GM19397 (cell line): Measurements from ENCODE around the gene SAMD14.

ENCODE experiments used
- ATAC-seq: cut with Tn5 transposase; IDR thresholded peaks from one replicate; pipeline ENCODE4 v1.9.1; 2021; ENCODE audit warnings: mild to moderate bottlenecking, moderate library complexity; ENCODE audit not compliant: unreplicated experiment

Gene SAMD14

DNA sequence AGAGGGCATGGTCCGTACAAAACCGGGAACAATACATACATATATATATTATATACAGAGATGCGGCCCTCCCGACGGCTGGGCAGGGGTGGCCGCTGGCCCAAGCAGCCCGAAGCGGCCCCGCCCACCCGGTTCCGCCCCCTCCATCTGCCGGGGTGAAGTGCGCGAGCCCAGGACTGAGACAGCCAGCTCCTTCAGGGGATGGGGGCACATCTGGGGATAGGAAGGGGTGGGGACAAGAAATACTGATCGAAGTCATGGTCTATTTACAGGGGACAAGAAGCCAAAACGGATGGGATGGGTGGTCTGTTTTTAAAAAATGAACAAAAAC lies 3.8 kb upstream of the SAMD14 start:
- no peak for ATAC-seq

DNA sequence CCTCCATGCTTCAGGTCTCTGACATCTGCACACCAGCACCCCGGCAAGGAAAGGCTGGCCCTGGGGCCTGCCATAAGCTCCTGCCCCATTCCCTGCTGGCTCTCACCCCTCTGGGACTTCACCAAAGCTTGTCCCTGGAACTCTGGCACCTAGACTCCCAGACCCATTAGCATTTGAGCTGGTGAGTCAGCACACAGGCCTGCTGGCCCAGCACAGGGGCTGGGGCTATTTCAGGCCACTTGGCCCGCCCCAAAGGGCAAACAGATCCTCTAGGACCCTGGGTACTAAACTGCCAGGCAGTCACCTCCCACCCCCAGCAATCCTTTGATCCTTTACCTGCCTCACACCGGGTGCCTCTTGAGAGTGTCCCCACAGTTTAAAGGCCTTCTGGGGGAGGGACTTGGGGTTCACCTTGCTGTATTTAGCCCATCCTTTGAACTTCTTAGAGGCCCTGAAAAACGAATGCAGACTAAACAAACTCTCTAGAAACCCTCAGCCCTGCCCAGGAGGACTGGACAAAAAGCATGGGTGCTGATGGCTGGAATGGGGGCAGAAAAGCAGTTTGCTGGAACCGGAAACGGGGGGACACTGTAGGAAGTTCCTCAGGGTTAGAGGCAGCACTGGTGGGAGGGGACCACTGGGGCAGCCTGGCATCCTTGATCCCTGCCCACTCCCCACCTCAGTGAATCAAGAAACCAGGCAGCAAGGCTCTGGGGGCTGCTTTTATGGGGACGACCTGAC lies 3.2 kb upstream of the SAMD14 start:
- ATAC-seq: no peak

DNA sequence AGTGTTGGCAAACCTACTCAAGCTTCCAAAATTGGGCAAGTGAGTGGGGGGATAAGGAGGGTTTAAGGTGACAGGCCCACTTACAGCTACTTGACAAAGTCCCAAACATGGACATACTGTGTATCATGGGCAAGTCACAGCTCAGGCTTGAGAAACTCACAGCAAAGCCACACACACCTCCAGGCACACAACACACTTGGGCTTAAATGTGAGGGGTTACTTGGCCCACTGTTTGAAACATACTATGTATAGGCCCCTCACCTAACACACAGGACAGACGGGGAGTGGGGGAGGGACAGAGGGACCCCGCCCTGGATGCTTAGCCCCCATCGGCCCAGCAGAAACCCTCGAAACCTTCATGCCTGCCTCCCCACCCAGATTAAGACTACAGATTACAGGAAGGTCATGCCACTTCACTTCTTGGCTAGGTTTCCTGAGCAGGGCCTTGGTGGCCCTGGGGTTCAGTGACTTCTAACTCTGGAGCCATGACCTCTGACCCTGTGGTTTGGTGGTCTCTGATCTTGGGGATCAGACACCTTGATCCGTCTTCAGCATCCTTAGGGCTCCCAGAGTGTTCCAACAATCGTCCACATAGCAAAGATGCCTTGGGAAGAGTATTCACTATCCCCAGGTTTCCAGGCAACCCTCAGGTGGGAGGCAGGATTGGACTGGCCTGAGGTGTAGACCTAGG lies 2.3 kb upstream of the SAMD14 start:
- ATAC-seq: no peak

DNA sequence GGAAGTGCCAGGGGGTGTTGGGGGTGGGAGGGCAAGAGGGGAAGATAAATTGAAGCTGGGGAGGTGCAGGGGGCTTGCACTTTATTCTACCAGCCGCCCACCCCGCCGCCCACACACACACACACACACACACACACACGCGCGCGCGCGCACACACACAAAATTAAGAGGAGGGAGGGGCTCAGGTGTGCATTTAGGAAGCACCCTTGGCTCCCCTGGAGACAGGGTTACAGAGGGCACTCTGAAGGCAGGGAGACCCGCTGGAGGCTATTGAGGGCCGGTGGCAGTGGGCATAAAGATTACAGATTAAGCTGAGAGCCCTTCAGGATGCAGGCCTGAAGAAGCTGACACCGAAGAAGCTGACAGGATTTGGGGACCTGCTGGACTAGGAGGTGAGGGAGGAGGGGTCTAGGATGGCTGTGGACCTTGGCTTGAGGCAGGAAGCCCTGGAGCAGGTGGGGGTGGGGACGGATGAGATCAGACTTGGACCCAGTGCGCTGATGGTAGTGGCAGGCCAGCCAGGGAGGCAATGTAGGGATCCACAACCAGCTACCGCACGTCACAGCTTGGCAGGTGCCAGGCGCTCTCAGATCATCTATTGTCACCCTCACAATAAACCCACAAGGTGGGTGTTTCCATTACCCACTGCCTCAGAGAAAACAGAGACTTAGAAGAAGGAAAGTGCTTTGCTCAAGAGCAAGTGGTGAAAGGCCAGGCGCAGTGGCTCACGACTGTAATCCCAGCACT lies 772 bp upstream of the SAMD14 start:
- ATAC-seq: no peak

DNA sequence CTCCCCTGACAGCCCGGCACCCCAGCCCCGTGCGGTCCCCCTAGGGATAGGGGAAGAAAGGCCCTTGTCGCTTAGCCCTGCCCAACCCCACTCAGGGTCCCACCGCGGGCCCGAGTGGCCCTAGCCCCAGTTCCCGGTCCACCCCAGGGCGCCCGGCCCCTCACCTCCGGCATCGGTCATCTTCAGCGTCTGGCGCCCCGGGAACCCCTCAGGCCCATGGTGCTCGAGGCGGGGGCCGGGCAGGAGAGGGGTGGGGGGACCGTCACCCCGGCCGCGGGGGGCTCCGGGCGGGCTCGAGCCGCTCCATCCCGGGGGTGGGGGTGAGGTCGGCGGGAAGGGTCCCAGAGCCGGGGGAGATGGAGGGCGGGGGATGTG lies 620 bp downstream of the SAMD14 start:
- no peak for ATAC-seq

DNA sequence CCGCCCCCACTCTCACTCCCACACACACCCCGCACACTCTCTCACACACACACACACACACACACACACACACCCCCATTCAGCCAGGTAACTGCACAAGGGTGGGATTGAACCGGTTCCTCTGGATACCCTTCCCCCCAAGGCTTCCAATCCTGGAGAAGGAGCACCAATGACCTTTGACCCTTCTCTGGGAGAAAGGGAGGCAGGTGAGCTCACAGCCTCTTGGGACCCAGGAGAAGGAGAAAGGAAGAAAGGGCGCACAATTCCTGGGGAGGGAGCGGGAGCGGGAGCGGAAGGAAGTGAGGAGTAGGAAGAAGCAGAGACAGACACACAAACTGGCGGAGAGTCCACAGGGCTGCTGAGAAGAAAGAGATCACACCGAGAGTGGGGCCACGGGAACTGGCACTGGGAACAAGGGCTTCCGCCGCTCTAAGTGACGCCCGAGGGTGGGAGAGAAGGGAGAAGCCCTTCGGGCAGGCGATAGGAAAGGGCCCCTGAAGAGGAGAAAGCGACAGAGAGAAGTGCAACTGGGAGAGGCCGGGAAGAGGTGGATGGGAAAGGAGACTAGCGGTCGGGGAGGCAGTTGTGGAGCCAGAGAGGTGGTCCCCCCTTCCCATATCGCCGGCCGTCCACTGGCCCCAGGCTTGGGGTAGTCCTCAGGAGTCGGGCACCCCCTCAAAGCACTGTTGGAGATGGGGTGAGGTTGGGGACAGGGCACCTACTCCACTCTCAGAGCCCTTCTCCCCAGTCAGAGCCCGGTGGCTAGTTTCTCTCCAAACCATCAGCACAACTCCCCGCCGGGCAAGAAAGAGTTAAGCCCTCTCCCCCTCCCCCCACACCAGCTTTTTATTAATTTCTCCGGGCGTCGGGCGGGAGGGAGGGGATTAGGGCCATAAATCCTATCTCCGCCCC lies 1.3 kb downstream of the SAMD14 start:
- ATAC-seq: no peak

DNA sequence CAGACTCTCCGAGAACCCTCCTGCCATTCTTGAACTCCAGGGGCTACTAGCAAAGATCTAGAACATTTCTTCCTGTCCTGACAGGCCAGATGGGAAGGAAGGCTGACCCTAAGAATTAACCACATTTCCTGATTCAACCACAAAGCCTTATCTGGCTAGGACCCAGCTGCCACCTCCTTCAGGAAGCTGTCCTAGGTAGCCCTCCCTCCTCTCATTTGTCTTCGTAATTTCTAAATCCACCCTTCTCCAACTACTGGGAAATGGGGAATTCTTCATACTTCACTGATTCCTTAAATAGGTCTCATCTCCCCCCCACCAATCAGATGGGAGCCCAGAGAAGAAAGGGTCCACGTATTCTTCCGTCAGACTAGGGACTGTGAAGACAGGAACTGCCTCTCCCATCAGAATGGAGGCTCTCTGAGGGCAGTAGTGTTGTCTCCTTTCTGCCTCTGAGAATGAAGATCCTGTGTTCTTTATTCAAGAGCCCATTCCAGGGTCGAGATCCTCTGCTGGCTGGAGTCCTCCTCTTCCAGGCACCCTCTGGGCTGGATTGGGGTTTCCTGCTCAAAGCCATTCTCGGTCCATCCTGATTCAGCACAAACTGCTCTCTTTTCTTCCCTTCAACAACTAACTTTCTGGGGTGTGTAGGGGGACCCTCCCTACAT lies 2.1 kb downstream of the SAMD14 start:
- no peak for ATAC-seq

DNA sequence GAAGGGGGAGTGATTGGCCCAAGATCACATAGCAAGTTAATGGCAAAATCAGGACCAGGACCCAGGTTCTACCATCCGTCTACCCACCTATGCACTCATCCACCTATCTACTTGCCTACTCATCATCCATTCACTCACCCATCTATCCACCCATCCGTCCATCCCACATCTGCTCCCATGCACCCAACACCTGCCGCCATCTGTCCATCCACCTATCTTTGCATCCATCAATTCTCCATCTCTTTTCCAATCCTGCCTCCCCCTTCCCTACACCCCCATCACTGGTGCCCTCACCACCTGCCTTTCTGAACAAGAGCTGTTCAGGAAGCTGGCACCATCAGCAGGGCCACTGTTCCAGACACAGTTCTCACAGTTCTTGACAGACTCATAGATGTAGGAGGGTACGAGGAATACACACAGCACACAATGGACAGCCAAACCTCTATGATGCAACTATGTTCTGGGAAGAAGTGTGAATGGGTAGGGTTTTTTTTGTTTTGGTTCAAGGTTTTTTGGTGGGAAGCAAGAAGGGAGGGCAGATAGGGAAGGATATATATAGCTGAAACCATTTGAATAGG lies 4.5 kb downstream of the SAMD14 start:
- ATAC-seq: no peak

DNA sequence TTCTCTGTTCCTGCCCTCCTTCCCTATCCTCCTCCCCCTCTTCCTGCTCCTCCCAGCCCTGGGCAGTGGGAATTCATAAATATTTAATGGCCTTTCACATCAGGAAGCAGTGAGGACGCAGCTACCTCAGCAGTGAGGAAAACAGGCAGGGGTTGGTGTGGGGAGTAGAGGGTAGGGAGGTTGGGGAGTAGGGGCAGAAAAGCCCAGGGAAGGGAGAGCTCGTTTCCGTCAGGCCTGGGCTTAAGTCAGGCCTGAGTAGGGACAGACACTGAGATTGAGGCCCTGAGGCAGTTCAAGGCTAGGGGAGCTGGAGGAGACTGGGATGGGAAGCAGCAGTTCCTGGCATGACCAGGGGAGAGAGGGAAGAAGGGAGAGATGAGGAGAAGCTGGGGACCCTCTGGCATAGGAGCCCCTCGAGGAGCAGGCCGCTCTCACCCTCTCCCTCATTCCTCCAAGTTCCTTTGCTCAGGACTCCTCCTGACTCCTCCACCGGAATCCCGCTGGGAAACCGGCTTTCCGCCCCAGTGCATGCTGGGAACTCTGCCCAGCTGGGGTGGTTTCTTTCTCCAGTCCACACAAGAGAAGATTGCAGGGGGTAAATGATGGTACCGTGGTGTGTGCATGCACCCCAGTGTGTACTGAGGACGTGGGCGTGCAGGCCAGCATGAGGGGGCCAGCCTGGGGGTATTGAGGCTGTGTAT lies 6.2 kb downstream of the SAMD14 start:
- no peak for ATAC-seq

DNA sequence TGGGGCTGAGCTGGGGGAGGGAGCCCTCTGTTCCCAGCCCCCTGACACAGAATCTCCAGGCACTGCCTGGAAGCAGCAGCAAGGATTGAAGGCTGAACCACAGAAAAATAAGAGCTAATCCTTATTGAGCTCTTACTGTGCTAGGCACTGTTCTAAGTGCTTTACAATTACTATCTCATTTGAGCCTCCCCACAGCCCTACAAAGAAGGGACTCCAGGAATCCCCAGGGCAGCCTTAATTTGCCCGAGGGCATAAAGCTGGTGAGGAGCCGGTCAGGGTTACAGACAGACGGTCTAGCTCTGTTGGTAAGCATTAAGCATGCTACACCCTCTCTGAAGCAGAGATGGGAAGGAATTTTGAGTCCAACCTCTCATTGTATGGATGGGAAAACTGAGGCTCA lies 7.0 kb downstream of the SAMD14 start:
- ATAC-seq: no peak

DNA sequence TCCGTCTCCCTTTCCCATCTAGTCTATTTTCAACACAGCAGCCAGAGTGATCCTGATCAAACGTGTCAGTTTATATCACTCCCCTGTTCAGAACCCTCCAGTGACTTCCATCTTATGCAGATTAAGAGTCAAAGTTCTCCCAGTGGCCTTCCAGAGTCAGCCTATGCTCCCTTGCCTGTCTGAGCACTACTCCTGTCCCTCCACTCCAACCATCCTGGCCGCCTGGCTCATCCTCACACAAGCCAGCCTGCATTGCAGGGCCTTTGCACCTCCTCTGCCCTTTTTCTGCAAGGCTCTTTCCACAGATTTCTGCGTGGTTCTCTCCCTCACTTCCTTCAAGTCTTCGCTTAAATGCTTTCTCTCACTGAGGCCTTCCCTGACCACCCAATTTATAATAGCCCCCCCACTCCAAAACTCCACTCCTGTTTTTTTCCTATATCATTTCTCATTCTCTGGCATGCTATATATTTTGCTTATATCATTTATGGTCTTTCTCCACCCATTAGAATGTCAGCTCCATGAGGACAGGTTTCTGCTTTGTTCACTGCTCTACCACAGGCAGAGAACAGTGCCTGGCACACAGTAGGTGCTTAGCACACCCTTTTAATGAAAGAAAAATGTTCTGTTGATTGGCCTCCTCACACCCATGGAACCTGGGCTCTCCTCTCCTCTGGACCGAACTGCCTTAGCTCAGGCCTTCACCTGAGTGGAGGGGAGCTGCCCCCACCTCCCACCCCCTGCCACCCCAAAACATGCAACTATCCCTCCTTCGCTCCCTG lies 9.3 kb downstream of the SAMD14 start:
- ATAC-seq: no peak

DNA sequence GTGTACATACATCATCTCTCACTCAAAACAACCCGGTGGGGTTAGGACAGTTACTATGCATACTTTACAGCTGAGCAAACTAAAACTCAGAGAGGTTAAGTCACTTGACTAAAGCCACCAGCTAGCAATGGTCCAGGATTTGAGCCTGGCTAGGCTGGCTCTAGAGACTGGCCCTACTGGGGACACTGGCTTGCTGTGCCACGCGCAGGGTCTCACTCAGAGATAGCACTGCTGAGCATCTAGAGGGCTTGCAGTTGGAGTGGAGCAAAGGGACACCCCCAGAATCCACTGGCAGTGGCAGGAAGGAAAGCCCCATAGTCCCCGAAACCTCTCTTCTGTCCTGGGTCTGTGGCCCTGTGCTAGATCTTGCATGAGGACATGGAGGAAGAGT lies 11.1 kb downstream of the SAMD14 start:
- ATAC-seq: no peak

DNA sequence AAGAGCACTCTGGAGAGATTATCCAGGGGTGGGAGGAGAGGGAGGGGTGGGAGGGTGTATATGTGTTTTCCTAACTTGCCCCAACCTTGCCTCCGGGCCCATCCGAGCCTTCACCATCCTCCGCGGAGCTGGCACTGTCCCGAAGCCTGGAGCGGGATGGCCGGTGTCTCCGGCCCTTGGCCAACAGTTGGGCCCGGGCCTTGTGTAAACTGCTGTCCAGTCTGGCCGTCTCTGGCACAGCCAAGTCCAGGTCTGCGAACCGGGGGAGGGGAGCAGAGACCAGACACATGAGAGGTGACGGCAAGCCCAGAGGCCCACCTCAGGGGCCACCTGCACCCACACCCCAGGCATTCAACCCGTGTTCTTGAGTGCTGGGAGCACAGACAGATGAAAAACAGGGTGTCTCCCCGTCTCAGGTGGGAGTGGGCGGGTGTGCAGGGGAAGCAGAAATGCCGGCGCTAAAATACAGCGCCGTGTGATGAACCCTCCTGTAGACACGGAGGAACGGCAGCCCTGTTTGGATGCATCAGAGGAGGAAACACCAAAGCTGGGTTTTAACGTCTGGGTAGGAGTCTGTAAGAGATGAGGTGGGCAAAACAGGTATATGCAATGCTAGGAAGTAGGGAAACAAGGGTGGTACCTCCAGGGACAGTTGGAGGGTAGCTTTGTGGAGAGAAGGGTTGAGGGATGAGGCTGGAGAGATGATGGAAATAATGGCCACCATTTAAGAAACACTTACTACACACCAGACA lies 11.7 kb downstream of the SAMD14 start:
- no peak for ATAC-seq

DNA sequence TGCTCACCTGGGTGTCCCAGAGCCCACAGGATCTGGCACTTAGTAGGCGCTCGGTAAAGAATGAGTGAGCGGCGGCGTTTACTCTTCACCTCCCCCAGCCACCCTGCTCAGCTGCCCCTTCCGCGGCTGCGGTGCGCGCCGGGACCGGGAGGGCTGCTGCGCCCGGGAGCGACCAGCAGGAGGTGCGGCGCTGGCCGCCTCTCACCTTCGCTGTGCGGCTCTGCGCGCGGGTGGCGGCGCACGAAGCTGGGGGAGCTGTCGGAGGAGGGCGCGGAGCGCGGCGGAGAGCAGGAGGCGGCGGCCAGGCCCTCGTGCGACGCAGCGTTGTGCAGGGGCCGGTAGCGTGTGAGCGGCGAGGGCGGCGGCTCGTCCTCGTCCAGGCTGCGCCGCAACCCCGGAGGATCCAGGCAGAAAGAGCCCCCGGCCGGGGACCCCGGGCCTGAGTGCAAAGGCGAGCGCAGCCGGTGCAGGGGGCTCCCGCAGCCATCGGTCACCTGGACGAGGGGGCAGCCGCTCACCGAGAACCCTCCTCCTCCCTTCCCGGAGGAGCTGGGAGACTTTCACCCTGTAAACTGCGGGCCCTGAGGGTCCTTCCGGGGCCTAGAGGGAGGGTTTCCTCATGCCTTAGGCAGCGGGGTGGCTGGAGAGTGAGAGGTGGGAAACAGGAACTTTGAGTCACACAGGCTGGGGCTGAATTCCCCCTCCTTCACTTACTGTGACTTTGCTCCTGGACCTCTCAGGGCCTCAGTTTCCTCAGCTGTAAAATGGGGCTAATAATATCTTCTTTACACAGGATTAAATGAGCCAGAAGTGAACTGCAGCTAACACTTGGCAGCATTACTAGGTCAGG lies 12.5 kb downstream of the SAMD14 start:
- ATAC-seq: no peak

DNA sequence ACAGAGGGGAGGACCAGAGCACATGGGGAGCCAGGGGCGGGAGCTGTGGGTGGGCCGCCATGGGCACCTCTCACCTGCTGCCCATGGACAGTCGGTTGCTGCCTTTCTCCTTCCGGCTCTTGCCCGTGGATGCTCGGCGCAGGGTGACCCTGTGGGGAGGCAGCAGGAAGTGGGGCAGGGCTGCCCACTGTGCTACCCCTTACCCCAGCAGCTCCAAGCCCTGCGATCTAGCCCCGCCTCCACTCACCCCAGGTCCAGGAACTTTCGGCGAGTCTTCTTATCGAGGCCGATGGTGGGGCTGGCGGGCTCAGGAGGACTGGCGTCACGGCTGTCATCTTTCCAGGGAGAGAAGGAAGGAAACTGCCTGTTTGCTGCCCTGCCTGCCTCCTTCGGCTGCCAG lies 14.2 kb downstream of the SAMD14 start:
- no peak for ATAC-seq

DNA sequence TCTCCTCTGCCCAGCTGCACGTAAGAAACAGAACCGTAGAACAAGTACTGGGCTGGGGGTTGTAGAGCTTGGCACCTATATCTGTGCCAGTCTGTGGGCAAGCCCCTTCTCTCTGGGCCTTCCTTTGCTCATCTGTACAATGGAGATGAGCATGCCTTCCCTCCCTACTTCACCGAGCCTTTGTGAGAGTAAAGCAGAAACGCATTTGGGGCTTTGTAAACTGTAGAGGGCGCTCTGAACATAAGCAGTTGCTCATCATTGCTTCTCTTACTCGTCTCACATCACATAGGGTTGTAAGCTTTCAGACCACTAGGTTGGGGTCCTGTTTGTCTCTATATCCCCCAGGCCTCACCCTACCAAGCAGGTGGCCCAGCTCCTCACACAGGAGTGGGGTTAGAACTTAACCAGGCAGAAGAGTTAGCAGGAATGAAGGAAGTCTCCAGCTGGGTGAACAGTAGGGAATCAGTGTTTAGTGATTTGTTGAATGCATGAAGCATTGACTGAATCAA lies 15.1 kb downstream of the SAMD14 start:
- ATAC-seq: no peak

DNA sequence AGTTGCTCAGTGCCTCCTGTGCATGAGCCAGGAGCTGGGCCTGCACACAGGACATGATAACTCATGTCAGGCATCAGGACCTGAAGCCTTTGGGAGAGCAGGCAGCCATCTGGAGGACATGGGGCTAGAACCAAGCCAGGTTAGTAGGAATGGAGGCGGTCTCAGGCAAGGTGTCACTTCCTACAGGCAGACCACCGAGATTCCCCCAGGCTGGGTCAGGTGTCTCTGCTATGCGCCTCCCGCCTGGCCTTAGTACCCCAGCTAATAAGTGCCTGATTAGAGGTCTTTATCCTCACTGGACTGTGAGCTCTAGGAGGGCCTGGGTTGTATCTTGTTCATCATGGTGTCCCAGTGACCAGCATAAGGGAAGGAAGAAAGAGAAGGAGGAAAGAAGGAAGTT lies 15.6 kb downstream of the SAMD14 start:
- ATAC-seq: no peak
